Transverse colon (tissue), 4 donors: ENCODE data around the gene RSL24D1.

Experiments used
- CTCF ChIP-seq, 5 experiments: fragments of 200-600 bp in 3 of 5; fragments of 450-650 bp in 2 of 5; sonication (generic) in 3 of 5; IDR thresholded peaks; 1 replicate in 2 of 5; 2 replicates in 3 of 5; pipeline ENCODE4 v1.5.1; 2016 to 2017; ENCODE audit warnings: antibody characterized with exemption in 5 of 5, inconsistent platforms in 3 of 5, mild to moderate bottlenecking in 2 of 5, moderate library complexity in 1 of 5
- POLR2AphosphoS5 ChIP-seq, 3 donors: sonication (generic); formaldehyde crosslinking; IDR thresholded peaks; one replicate each; pipeline ENCODE4 v1.6.1; 2016; ENCODE audit warnings: antibody characterized with exemption in 3 of 3

- TF ChIP-seq CTCF (IDR thresholded peaks at IDR 0.05) (no peak), POLR2AphosphoS5 (IDR thresholded peaks at IDR 0.05) (no peak)
Observed at GRCh38 chr15:55220606-55221005, 23.9 kb upstream of the RSL24D1 start.
